SK-N-SH (cell line): ENCODE results near the gene RABGAP1L. TPM values are rescaled to one million over a fixed set of nuclear protein-coding genes. Genes with fewer than 3 reads are reported as not detected.

Source experiments
- CTCF ChIA-PET: fragments of 300-600, 350-600 bp; formaldehyde crosslinking; extraction: SDS; loops from one replicate; lab custom pipeline; 2021; lab: Yijun Ruan, JAX
- POLR2A ChIA-PET: fragments of 350-600 bp; sonication (Branson Sonifier 250); formaldehyde crosslinking; extraction: SDS; loops from one replicate; lab custom pipeline; 2020; ENCODE audit warnings: antibody characterized with exemption, inconsistent platforms; lab: Yijun Ruan, JAX
- DNase-seq: peaks from one replicate; pipeline ENCODE4 v3.0.0; 2012
- H2AFZ ChIP-seq: fragments of 200-600 bp; sonication (generic); 2 replicates; pipeline ENCODE4 v1.8.1; 2016; ENCODE audit warnings: antibody characterized with exemption, mild to moderate bottlenecking, low read depth
- H3F3A ChIP-seq: fragments of 200-600 bp; sonication (generic); replicated peaks from 2 replicates; pipeline ENCODE3; 2016; ENCODE audit warnings: antibody characterized with exemption, mild to moderate bottlenecking; ENCODE audit not compliant: insufficient read depth
- H3K27ac ChIP-seq, 2 experiments: fragments of 200-500 bp in 1 of 2; fragments of 200-600 bp in 1 of 2; sonication (Bioruptor generic) in 1 of 2; sonication (generic), shearing (Covaris generic) in 1 of 2; 2 replicates each; pipeline versions ENCODE4 v1.5.1 to v1.6.1; 2014 to 2016; ENCODE audit warnings: low read depth in 2 of 2, inconsistent platforms in 1 of 2, low read length in 1 of 2, mild to moderate bottlenecking in 1 of 2, mixed read lengths in 1 of 2
- H3K27me3 ChIP-seq: fragments of 200-600 bp; sonication (generic), shearing (Covaris generic); 2 replicates; pipeline ENCODE4 v1.6.1; 2016; ENCODE audit warnings: mixed run types; ENCODE audit not compliant: insufficient read depth
- H3K36me3 ChIP-seq, 2 experiments: fragments of 200-500 bp in 1 of 2; fragments of 200-600 bp in 1 of 2; sonication (Bioruptor generic) in 1 of 2; sonication (generic) in 1 of 2; replicated peaks in 1 of 2; 2 replicates each; pipeline versions ENCODE3 to v1.5.1; 2014 to 2016; ENCODE audit warnings: low read length in 1 of 2, mild to moderate bottlenecking in 1 of 2; ENCODE audit not compliant: insufficient read depth in 2 of 2, control insufficient read depth in 1 of 2
- H3K4me1 ChIP-seq, 2 experiments: fragments of 200-500 bp in 1 of 2; fragments of 200-600 bp in 1 of 2; sonication (Bioruptor generic) in 1 of 2; sonication (generic), shearing (Covaris generic) in 1 of 2; 2 replicates each; pipeline versions ENCODE4 v1.5.1 to v1.6.1; 2014 to 2016; ENCODE audit warnings: low read depth in 1 of 2, low read length in 1 of 2, mixed run types in 1 of 2; ENCODE audit not compliant: insufficient read depth in 2 of 2, control insufficient read depth in 1 of 2
- H3K4me2 ChIP-seq: fragments of 200-600 bp; sonication (generic), shearing (Covaris generic); 2 replicates; pipeline ENCODE4 v1.6.1; 2017; ENCODE audit warnings: mixed run types
- H3K4me3 ChIP-seq, 2 experiments: fragments of 200-500 bp in 1 of 2; fragments of 200-600 bp in 1 of 2; sonication (Bioruptor generic) in 1 of 2; sonication (generic), shearing (Covaris generic) in 1 of 2; 2 replicates each; pipeline versions ENCODE4 v1.5.1 to v1.8.1; 2014 to 2016; ENCODE audit warnings: low read depth in 2 of 2, inconsistent platforms in 1 of 2, low read length in 1 of 2, mild to moderate bottlenecking in 1 of 2, mixed read lengths in 1 of 2, moderate library complexity in 1 of 2
- H3K79me2 ChIP-seq: fragments of 200-600 bp; sonication (generic); 2 replicates; pipeline ENCODE4 v1.8.1; 2017; ENCODE audit warnings: mild to moderate bottlenecking; ENCODE audit not compliant: insufficient read depth
- H3K9ac ChIP-seq: fragments of 200-600 bp; sonication (generic); 2 replicates; pipeline ENCODE4 v1.6.1; 2017; ENCODE audit warnings: mixed run types
- H3K9me2 ChIP-seq: fragments of 200-600 bp; sonication (generic); 2 replicates; pipeline ENCODE4 v1.6.1; 2017; ENCODE audit warnings: mixed run types
- H3K9me3 ChIP-seq: fragments of 200-600 bp; sonication (generic); 2 replicates; pipeline ENCODE4 v1.6.1; 2017; ENCODE audit warnings: mixed run types, mild to moderate bottlenecking, moderate library complexity
- H4K20me1 ChIP-seq: fragments of 200-600 bp; sonication (generic); 2 replicates; pipeline ENCODE4 v1.6.1; 2017; ENCODE audit warnings: mild to moderate bottlenecking, mixed run types; ENCODE audit not compliant: insufficient read depth
- CHD2 ChIP-seq: fragments of 150-350 bp; IDR thresholded peaks from 2 replicates; pipeline ENCODE4 v1.6.1; 2018; ENCODE audit warnings: low read length; ENCODE audit not compliant: partially characterized antibody
- ELF1 ChIP-seq: IDR thresholded peaks from 2 replicates; pipeline ENCODE4 v1.4.0; 2012
- EP300 ChIP-seq, 2 experiments: IDR thresholded peaks; 2 replicates each; pipeline versions ENCODE4 v1.4.0 to v1.6.1; 2012; ENCODE audit warnings: borderline replicate concordance in 1 of 2, low read depth in 1 of 2, low read length in 1 of 2
- EZH2phosphoT487 ChIP-seq: fragments of 200-600 bp; sonication (generic); IDR thresholded peaks from 2 replicates; pipeline ENCODE4 v1.6.1; 2017; ENCODE audit warnings: low read depth, mixed run types, mild to moderate bottlenecking, antibody characterized with exemption, moderate library complexity, borderline replicate concordance
- FOXM1 ChIP-seq: IDR thresholded peaks from 2 replicates; pipeline ENCODE4 v1.4.0; 2012; ENCODE audit warnings: low read depth, mild to moderate bottlenecking
- GABPA ChIP-seq: IDR thresholded peaks from 2 replicates; pipeline ENCODE4 v1.4.0; 2012; ENCODE audit warnings: low read depth, mild to moderate bottlenecking
- GATA2 ChIP-seq: sonication (generic); formaldehyde crosslinking; IDR thresholded peaks from 2 replicates; pipeline ENCODE4 v1.5.0; 2020; ENCODE audit warnings: mild to moderate bottlenecking, missing genetic modification reagents
- MXI1 ChIP-seq: IDR thresholded peaks from 2 replicates; pipeline ENCODE4 v1.6.1; 2012; ENCODE audit warnings: mild to moderate bottlenecking, low read depth, low read length, improper control_type of control experiment
- NFIC ChIP-seq: IDR thresholded peaks from 2 replicates; pipeline ENCODE4 v1.4.0; 2012; ENCODE audit warnings: borderline replicate concordance
- POLR2AphosphoS5 ChIP-seq: IDR thresholded peaks from 2 replicates; pipeline ENCODE4 v1.6.1; 2012; ENCODE audit warnings: low read depth, low read length
- RAD21 ChIP-seq: IDR thresholded peaks from 2 replicates; pipeline ENCODE4 v1.6.1; 2012; ENCODE audit warnings: mild to moderate bottlenecking, low read length
- RXRA ChIP-seq: IDR thresholded peaks from 2 replicates; pipeline ENCODE4 v1.4.0; 2012; ENCODE audit warnings: low read depth, mild to moderate bottlenecking, borderline replicate concordance
- SMC3 ChIP-seq: IDR thresholded peaks from 2 replicates; pipeline ENCODE4 v1.6.1; 2012; ENCODE audit warnings: low read depth, low read length, improper control_type of control experiment
- TAF1 ChIP-seq: IDR thresholded peaks from 2 replicates; pipeline ENCODE4 v1.6.1; 2012; ENCODE audit warnings: low read depth, mild to moderate bottlenecking, low read length, moderate library complexity, borderline replicate concordance
- TCF12 ChIP-seq: IDR thresholded peaks from 2 replicates; pipeline ENCODE4 v1.4.0; 2012
- YY1 ChIP-seq: IDR thresholded peaks from 2 replicates; pipeline ENCODE4 v1.4.0; 2012; ENCODE audit warnings: low read depth, mild to moderate bottlenecking
- whole genome bisulfite sequencing: methylation state at CpG from one replicate; pipeline ENCODE4 v1.1.6; 2017; ENCODE audit warnings: low lambda C conversion rate; 5-methylcytosine and 5-hydroxymethylcytosine counted together
- polyA plus RNA-seq, 3 experiments: library from polyadenylated mRNA; depleted of rRNA; stranded (reverse); fragments of >200 nt; gene quantifications; 2 replicates each; pipeline ENCODE4 v1.2.3, GENCODE V29; 2012
- TF ChIP-seq, protein P1 (sequence below): fragments of 150-350 bp; IDR thresholded peaks from 2 replicates; pipeline ENCODE4 v1.6.1; 2016; ENCODE audit warnings: mild to moderate bottlenecking, low read depth, low read length
- TF ChIP-seq, protein P2 (sequence below): fragments of 150-350 bp; IDR thresholded peaks from 2 replicates; pipeline ENCODE4 v1.6.1; 2017; ENCODE audit warnings: antibody characterized with exemption, low read length, low read depth, borderline replicate concordance
- TF ChIP-seq, protein P3 (sequence below): fragments of 200-600 bp; sonication (generic); IDR thresholded peaks from 2 replicates; pipeline ENCODE4 v1.6.1; 2017; ENCODE audit warnings: antibody characterized with exemption, mild to moderate bottlenecking, moderate library complexity
- TF ChIP-seq, protein P4 (sequence below): IDR thresholded peaks from 2 replicates; pipeline ENCODE4 v1.6.1; 2012; ENCODE audit warnings: mild to moderate bottlenecking, low read depth, low read length, moderate library complexity

Gene RABGAP1L
- polyA plus RNA-seq, 1 of the 3 experiments (the other 2 are of a cell fraction): 7.2 TPM

DNA sequence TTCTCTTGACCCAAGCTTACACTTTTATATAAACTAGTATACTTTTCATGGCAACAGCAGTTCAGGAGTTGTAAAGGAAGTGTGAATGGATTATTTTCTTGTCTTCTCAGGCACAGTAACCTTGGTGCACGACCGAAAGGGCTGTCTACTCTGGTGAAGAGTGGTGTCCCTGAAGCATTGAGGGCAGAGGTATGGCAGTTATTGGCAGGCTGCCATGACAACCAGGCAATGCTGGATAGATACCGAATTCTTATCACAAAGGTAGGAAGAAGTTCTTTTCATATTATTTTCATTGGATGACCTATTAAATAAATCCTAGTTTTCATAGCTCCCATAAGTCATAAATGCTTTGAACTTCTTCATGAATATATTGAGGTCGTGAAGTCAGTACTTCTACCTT, 234.6 kb downstream of the RABGAP1L start:
- POLR2A ChIA-PET: no interaction called here
- TF ChIP-seq SMC3 (no peak), POLR2AphosphoS5 (no peak), GABPA (no peak), EZH2phosphoT487 (no peak), RXRA (no peak), CHD2 (no peak), YY1 (no peak), GATA2 (no peak), EP300 (IDR thresholded peaks at IDR 0.05; ENCODE audit: borderline replicate concordance in 1 of 2, low read depth in 1 of 2, low read length in 1 of 2) (no peak), ELF1 (no peak), MXI1 (no peak), TAF1 (no peak), NFIC (no peak), RAD21 (no peak), TCF12 (no peak), FOXM1 (no peak)
- TF ChIP-seq, protein P1, sequence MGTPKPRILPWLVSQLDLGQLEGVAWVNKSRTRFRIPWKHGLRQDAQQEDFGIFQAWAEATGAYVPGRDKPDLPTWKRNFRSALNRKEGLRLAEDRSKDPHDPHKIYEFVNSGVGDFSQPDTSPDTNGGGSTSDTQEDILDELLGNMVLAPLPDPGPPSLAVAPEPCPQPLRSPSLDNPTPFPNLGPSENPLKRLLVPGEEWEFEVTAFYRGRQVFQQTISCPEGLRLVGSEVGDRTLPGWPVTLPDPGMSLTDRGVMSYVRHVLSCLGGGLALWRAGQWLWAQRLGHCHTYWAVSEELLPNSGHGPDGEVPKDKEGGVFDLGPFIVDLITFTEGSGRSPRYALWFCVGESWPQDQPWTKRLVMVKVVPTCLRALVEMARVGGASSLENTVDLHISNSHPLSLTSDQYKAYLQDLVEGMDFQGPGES: no peak
- TF ChIP-seq, protein P2, sequence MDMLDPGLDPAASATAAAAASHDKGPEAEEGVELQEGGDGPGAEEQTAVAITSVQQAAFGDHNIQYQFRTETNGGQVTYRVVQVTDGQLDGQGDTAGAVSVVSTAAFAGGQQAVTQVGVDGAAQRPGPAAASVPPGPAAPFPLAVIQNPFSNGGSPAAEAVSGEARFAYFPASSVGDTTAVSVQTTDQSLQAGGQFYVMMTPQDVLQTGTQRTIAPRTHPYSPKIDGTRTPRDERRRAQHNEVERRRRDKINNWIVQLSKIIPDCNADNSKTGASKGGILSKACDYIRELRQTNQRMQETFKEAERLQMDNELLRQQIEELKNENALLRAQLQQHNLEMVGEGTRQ: no peak
- TF ChIP-seq, protein P3, sequence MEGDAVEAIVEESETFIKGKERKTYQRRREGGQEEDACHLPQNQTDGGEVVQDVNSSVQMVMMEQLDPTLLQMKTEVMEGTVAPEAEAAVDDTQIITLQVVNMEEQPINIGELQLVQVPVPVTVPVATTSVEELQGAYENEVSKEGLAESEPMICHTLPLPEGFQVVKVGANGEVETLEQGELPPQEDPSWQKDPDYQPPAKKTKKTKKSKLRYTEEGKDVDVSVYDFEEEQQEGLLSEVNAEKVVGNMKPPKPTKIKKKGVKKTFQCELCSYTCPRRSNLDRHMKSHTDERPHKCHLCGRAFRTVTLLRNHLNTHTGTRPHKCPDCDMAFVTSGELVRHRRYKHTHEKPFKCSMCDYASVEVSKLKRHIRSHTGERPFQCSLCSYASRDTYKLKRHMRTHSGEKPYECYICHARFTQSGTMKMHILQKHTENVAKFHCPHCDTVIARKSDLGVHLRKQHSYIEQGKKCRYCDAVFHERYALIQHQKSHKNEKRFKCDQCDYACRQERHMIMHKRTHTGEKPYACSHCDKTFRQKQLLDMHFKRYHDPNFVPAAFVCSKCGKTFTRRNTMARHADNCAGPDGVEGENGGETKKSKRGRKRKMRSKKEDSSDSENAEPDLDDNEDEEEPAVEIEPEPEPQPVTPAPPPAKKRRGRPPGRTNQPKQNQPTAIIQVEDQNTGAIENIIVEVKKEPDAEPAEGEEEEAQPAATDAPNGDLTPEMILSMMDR: no peak
- TF ChIP-seq, protein P4, sequence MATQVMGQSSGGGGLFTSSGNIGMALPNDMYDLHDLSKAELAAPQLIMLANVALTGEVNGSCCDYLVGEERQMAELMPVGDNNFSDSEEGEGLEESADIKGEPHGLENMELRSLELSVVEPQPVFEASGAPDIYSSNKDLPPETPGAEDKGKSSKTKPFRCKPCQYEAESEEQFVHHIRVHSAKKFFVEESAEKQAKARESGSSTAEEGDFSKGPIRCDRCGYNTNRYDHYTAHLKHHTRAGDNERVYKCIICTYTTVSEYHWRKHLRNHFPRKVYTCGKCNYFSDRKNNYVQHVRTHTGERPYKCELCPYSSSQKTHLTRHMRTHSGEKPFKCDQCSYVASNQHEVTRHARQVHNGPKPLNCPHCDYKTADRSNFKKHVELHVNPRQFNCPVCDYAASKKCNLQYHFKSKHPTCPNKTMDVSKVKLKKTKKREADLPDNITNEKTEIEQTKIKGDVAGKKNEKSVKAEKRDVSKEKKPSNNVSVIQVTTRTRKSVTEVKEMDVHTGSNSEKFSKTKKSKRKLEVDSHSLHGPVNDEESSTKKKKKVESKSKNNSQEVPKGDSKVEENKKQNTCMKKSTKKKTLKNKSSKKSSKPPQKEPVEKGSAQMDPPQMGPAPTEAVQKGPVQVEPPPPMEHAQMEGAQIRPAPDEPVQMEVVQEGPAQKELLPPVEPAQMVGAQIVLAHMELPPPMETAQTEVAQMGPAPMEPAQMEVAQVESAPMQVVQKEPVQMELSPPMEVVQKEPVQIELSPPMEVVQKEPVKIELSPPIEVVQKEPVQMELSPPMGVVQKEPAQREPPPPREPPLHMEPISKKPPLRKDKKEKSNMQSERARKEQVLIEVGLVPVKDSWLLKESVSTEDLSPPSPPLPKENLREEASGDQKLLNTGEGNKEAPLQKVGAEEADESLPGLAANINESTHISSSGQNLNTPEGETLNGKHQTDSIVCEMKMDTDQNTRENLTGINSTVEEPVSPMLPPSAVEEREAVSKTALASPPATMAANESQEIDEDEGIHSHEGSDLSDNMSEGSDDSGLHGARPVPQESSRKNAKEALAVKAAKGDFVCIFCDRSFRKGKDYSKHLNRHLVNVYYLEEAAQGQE: no peak
- Histone ChIP-seq H3K4me2 (no peak overlapping the region), H2AFZ (no peak overlapping the region), H3K9me2 (no peaks in the 10 kb centered on the region), H3K9ac (no peak overlapping the region), H3K27ac (no peak overlapping the region), H3K9me3 (no peaks in the 10 kb centered on the region), H4K20me1 (no peaks in the 10 kb centered on the region), H3K4me3 (no peak overlapping the region; a peak in 1 of 4 replicates), H3K79me2 (no peaks in the 10 kb centered on the region), H3K27me3 (no peaks in the 10 kb centered on the region), H3F3A (no peaks in the 10 kb centered on the region), H3K36me3 (peaks cover 5 to 7% of the 10 kb centered on the region in 2 experiments), H3K4me1 (no peaks in the 10 kb centered on the region)
- 92% methylated on average over 4 of the region's 4 CpGs for WGBS
- CTCF ChIA-PET: no interaction called here
- no peak for DNase-seq
